Sigmoid colon (tissue), 7 donors: ENCODE data around the gene HDGFL2. TPM values are rescaled to one million over a fixed set of nuclear protein-coding genes. Genes with fewer than 3 reads are reported as not detected.
A peak's percentile ranks its signal among the peaks of the same experiment; 100 is the strongest.

ENCODE experiments used
- DNase-seq: peaks from one replicate; pipeline ENCODE4 v3.0.0-alpha.2; 2019
- H3K27ac ChIP-seq, 4 donors: fragments of 200-600 bp; sonication (generic); one replicate each; pipeline ENCODE4 v1.5.1; 2016 to 2019; ENCODE audit warnings: mild to moderate bottlenecking in 1 of 4
- H3K27me3 ChIP-seq, 3 donors: fragments of 200-600 bp; sonication (generic); one replicate each; pipeline ENCODE4 v1.5.1; 2019; ENCODE audit warnings: mild to moderate bottlenecking in 1 of 3
- H3K36me3 ChIP-seq, 4 donors: fragments of 200-600 bp; sonication (generic); one replicate each; pipeline ENCODE4 v1.5.1; 2016 to 2019
- H3K4me1 ChIP-seq, 4 donors: fragments of 200-600 bp; sonication (generic); one replicate each; pipeline ENCODE4 v1.5.1; 2017 to 2019
- H3K4me3 ChIP-seq, 4 donors: fragments of 200-600 bp; sonication (generic); one replicate each; pipeline ENCODE4 v1.5.1; 2017 to 2019; ENCODE audit warnings: mild to moderate bottlenecking in 2 of 4, moderate library complexity in 1 of 4
- H3K9me3 ChIP-seq, 4 donors: fragments of 200-600 bp in 3 of 4; sonication (generic) in 3 of 4; one replicate each; pipeline versions ENCODE4 v1.5.1 to v1.6.1; 2013 to 2019
- CTCF ChIP-seq, 4 experiments: fragments of 450-650 bp in 3 of 4; fragments of 200-600 bp in 1 of 4; IDR thresholded peaks; one replicate each; pipeline ENCODE4 v1.5.1; 2016 to 2019; ENCODE audit warnings: antibody characterized with exemption in 4 of 4, mild to moderate bottlenecking in 3 of 4, moderate library complexity in 2 of 4
- EP300 ChIP-seq, 4 donors: sonication (generic); formaldehyde crosslinking; IDR thresholded peaks; one replicate each; pipeline ENCODE4 v1.6.1; 2017; ENCODE audit warnings: antibody characterized with exemption in 4 of 4
- POLR2A ChIP-seq, 2 donors: fragments of 450-650 bp; IDR thresholded peaks; one replicate each; pipeline ENCODE4 v1.6.1; 2016; ENCODE audit warnings: antibody characterized with exemption in 2 of 2, mild to moderate bottlenecking in 2 of 2, moderate library complexity in 2 of 2
- POLR2AphosphoS5 ChIP-seq, 4 donors: sonication (generic); formaldehyde crosslinking; IDR thresholded peaks; one replicate each; pipeline ENCODE4 v1.6.1; 2017; ENCODE audit warnings: antibody characterized with exemption in 4 of 4
- WGBS, 2 donors: extraction: QIAGEN DNeasy Blood & Tissue Kit; methylation state at CpG; one replicate each; pipeline ENCODE4 v1.1.7; 2013; 5-methylcytosine and 5-hydroxymethylcytosine counted together
- intact Hi-C: fragments of 100-400 bp; cut with DNase I; formaldehyde crosslinking; loops from one replicate; pipeline ENCODE4 v1.15.1; 2023
- polyA plus RNA-seq, 3 donors: library from polyadenylated mRNA; stranded (reverse); fragments of 200-250 nt; gene quantifications; one replicate each; pipeline ENCODE4 v1.2.3, GENCODE V29; 2013
- total RNA-seq, 4 donors: library from RNA; depleted of rRNA; stranded (reverse); fragments of >200 nt; gene quantifications; one replicate each; pipeline ENCODE4 v1.1.0, GENCODE V29; 2016
- donor health status: healthy with polysubstance abuse.
- donor health status: Bipolar disorder and iron deficiency.
- donor health status: healthy.

HDGFL2 gene
- total and polyA plus RNA-seq, 7 donors = 19.8 to 78.2 (median 39.2) TPM

DNA sequence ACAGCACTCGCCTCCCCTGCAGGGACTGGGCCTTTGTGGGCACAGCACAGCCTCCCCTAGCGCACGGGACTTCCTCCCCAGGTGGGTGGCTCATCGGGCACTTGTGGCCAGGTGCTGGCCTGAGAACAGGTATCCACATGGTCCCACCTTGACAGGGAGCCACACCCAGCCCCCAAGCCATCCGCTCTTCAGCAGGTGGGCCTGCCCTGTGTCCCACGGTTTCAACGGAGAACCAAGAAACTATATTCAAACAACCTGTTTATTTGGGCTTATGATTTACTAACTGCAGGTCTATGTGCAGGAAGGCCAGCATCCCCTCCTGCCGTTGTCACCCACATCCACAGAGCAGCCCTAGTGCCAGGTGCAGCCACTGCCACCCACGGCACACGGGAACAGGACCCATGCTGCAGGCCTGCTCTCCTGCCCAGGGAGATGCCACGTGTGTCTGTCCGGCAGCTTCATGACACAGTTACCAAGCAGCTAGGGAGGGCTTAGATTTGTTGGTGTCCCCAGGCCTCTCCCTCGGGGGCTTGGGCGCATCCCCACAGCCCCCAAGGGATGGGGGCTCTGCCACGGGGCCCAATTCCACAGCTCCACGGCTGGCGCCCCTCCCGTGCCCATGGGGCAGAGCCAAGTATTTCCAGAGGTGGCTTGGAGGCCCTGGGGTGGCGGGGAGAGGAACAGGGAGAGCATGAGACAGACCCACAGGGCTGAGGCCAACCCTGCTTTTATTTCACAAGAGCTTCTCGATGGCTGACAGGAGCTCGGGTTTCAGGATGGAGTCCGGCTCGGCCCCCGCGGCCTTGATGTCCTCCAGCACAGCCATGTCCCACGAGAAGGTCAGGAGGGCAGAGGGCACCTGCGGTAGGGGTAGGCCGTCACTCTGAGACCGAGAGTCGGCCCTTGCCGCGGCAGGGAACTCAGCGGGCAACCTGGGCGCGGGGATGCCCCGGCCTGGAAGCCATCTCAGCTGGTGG, 27.0 kb upstream of the HDGFL2 start:
- TF ChIP-seq CTCF (IDR thresholded peaks at IDR 0.05) (no peak), EP300 (IDR thresholded peaks at IDR 0.05) (no peak), POLR2A (IDR thresholded peaks at IDR 0.05) (no peak), POLR2AphosphoS5 (IDR thresholded peaks at IDR 0.05) (no peak)
- intact Hi-C loops = no loop called here
- no peak for DNase-seq
- no peaks in the 10 kb centered on the region for H3K9me3 ChIP-seq
- H3K36me3 ChIP-seq = peaks cover 42 to 63% (median 53%) of the 10 kb centered on the region in 4 donors
- WGBS, 2 donors = 81 to 85% methylated on average over 36 of the region's 36 CpGs
- H3K4me1 ChIP-seq = peaks cover 0 to 14% (median 10%) of the 10 kb centered on the region in 4 donors
- H3K27me3 ChIP-seq = no peaks in the 10 kb centered on the region
- no peak overlapping the region for H3K4me3 ChIP-seq
- no peak overlapping the region for H3K27ac ChIP-seq

- no peaks in the 10 kb centered on the region for H3K27me3 ChIP-seq
- no peak overlapping the region for H3K4me3 ChIP-seq
- H3K4me1 ChIP-seq = peaks cover 0 to 14% (median 10%) of the 10 kb centered on the region in 4 donors
- H3K27ac ChIP-seq = no peak overlapping the region
- H3K36me3 ChIP-seq = peaks cover 47 to 74% (median 54%) of the 10 kb centered on the region in 4 donors
- intact Hi-C loops = no loop called here
- no peak for TF ChIP-seq POLR2AphosphoS5 (IDR thresholded peaks at IDR 0.05)
- TF ChIP-seq POLR2A (IDR thresholded peaks at IDR 0.05) = no peak
- TF ChIP-seq CTCF (IDR thresholded peaks at IDR 0.05) = no peak
- TF ChIP-seq EP300 (IDR thresholded peaks at IDR 0.05) = no peak
- WGBS, 2 donors = 94% methylated on average over 58 of the region's 58 CpGs
- DNase-seq = no peak
- H3K9me3 ChIP-seq = no peaks in the 10 kb centered on the region
Measured at GRCh38 chr19:4445963-4446703, 26.0 kb upstream of the HDGFL2 start.

GRCh38 chr19:4446704-4447200, 25.3 kb upstream of the HDGFL2 start:
- 82 to 84% methylated on average over 15 of the region's 15 CpGs for WGBS, 2 donors
- H3K4me3 ChIP-seq = no peak overlapping the region
- H3K9me3 ChIP-seq = no peaks in the 10 kb centered on the region
- TF ChIP-seq POLR2A (IDR thresholded peaks at IDR 0.05) (no peak), EP300 (IDR thresholded peaks at IDR 0.05) (no peak), POLR2AphosphoS5 (IDR thresholded peaks at IDR 0.05) (no peak), CTCF (IDR thresholded peaks at IDR 0.05) (no peak)
- intact Hi-C loops = no loop called here
- no peak overlapping the region for H3K27ac ChIP-seq
- peaks cover 53 to 80% (median 60%) of the 10 kb centered on the region in 4 donors for H3K36me3 ChIP-seq
- H3K27me3 ChIP-seq = no peaks in the 10 kb centered on the region
- no peak for DNase-seq
- H3K4me1 ChIP-seq = peaks cover 0 to 14% (median 10%) of the 10 kb centered on the region in 4 donors

GRCh38 chr19:4447327-4448146, 24.6 kb upstream of the HDGFL2 start:
- H3K27me3 ChIP-seq = no peaks in the 10 kb centered on the region
- peaks cover 0 to 14% (median 10%) of the 10 kb centered on the region in 4 donors for H3K4me1 ChIP-seq
- TF ChIP-seq EP300 (IDR thresholded peaks at IDR 0.05) (no peak), POLR2AphosphoS5 (IDR thresholded peaks at IDR 0.05) (no peak), POLR2A (IDR thresholded peaks at IDR 0.05) (no peak), CTCF (IDR thresholded peaks at IDR 0.05) (no peak)
- DNase-seq = no peak
- peak overlapping the region in 2 of 4 donors; percentile 58 to 63 for H3K27ac ChIP-seq
- WGBS, 2 donors = 90 to 93% methylated on average over 28 of the region's 28 CpGs
- H3K9me3 ChIP-seq = no peaks in the 10 kb centered on the region
- H3K36me3 ChIP-seq = peaks cover 61 to 88% (median 68%) of the 10 kb centered on the region in 4 donors
- intact Hi-C loops = no loop called here
- no peak overlapping the region for H3K4me3 ChIP-seq
